NOMO-1 treated with dmso at 0.1 percent for 144 hours (cell line): ENCODE measurements around the gene CEBPE.

Experiments used
- DNase-seq: peaks from one replicate; lab custom pipeline; 2025; ENCODE audit not compliant: unreplicated experiment; lab: John Stamatoyannopoulos, UW

The CEBPE gene

GRCh38 chr14:23085458-23085857 is 33.6 kb downstream of the CEBPE start:
- no peak for DNase-seq

DNA sequence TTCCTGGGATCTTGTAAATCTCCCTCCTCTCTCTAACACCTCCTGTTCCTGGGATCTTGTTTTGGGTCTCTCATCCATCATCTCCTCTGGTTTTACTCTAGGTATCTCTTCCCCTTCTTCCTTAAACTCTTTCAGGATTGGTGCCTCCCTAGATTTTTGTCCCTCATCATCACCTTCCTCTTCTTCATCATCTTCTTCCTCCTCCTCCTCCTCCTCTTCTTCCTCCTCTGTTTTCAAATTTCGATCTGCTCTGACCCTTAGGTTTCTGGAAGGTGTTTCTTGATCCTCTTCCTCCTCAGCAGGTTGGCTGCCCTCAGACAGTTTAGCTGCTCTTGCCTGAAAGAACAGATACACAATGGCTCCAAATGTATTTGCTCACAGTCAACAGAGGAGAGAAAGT is 38.6 kb downstream of the CEBPE start:
- no peak for DNase-seq

DNA sequence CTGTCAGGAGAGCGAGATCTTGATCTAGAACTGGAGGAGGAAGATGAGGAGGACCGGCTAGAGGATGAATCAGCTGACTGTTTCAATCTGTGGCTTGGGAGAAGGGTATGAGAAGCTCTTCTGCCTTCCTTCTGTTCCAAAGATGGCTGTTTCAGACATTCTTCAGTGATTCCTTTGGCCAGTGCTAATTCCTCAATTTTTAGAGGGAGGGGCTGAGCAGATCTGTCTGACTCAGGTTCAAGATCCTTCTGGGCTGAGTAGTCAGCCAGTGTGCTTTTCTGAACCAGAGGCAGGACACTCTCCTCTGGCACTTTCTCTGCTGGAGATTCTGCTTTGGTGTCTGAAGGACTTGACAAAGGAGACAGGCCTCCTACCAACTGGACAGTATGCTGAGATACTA is 39.3 kb downstream of the CEBPE start:
- no peak for DNase-seq

DNA sequence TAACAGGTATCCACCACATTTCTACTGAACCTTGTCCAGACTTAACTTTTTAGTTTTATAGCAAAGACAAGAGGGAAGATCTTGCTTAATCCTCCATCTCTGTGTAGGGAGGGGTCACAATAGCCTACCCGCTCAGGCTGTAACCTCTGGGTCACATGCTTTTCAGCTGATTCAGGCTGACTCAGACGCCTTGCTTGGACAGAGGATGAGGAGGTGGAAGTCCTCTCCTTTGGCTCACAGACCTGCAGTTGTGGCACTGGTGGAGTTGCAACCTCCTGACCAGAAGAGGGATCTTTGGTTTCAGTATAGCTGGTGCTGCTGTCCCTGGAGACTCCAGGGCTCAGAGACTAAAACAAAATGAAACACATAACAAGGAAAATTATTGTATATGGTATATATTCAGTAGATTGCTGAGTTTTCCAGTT is 40.4 kb downstream of the CEBPE start:
- DNase-seq = no peak

DNA sequence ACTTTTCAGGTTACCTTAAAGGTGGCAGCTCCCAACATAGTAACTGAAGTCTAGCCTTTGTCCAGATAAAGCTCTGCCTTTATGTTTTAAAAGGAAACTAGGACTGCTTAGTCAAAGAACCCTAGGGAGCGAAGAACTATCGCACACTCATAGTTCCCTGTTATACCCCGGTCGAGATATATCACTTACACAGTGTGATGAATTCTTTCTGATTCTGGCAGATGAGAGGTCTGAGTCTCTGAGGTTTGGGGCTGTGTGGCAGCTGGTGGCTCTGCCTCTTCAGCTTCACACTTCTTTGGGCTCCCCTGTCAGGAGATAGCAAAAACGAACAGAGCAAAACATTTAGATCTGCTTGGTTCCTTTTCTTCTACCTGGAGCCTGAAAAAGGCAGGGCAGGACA is 41.1 kb downstream of the CEBPE start:
- no peak for DNase-seq

GRCh38 chr14:23076785-23077408 is 42.2 kb downstream of the CEBPE start:
- DNase-seq = no peak

GRCh38 chr14:23074906-23075305 is 44.1 kb downstream of the CEBPE start:
- DNase-seq = no peak

GRCh38 chr14:23071921-23072539 is 47.0 kb downstream of the CEBPE start:
- no peak for DNase-seq

GRCh38 chr14:23071244-23071920 is 47.7 kb downstream of the CEBPE start:
- DNase-seq = no peak

- no peak for DNase-seq
Observed at GRCh38 chr14:23070262-23071129, 48.6 kb downstream of the CEBPE start.

DNA sequence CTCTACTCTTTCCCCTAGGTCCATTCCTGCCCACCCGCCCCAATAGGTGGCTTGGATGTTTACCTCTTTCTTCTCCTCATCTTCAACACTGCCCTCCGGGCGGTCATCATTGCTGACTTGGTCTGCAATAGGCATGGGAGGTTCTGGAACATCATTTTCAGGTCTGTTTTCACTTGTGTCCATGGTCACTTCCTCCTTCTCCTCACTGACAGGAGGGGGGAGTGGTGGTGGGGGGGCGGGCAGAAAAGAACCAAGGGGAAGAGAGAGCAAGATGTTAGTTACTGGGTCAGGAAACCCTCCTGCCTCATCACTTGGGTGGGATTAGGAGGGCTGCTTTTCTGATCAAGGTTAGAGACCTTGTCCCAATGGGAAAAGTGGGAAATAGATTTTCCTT is 49.6 kb downstream of the CEBPE start:
- no peak for DNase-seq

GRCh38 chr14:23068789-23069412 is 50.2 kb downstream of the CEBPE start:
- no peak for DNase-seq

DNA sequence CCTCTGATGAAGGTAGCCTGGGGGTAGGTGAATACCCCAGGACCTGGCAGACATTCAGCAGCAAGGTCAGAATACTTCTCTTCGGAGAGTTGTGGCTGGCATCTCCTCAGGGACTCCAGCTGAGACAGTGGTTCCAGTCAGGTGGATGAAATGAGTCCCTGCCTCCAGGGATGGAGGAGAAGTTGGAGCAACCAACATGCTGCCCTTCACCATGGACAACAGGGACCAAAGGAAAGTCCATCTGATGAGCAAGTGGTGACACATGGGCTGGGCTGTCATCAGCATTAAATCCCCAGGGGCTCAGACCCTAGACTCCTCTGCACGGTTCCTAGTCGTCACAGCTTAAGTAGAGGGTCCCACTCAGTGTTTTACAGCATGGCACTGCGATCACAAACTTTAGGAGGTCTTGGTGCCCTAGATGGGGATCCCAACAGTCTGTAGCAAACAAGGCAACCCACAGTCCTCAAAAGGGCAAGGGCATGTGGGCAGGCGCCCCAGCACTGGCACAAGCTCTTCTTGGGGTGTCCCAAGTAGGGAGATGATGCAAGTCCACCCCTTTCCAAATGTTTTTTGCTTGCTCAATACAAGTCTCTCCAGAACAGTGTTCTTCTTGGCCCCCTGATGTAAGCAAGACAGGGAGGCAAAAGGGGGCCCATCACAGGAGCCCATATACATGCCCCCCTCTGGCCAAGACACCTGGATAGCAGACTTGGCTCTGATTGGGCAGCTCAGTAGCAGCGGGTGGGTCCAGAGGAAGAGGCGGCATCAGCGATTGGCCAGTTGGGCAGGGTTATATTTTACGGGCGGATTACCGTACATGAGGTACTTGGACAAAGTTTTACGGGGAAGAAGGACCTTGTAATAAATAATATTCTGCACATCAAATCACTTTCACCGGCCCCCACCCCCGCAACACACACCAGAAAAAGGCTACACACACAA is 50.9 kb downstream of the CEBPE start:
- DNase-seq = no peak
